ENCODE results near the gene NKX2-3.

Gene NKX2-3

DNA sequence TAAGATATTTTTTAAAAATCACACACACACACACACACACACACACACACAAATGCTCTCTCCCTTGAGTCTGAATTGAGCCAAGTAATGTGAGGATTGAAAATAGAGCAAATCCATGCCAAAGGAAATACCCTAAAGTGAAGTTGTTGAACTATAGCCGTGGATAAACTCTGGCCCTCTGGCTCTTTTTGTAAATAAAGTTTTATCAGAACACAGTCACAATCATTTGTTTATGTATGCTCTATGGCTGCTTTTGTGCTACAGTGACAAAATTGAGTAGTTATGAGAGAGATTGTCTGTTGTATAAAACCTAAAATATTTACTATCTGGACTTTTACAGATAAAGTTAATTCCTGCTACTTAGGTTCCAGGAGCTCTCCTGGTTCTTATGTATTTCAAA, 39.1 kb downstream of the NKX2-3 start (continued):
- TF ChIP-seq EGR2 (tag by site-specific recombination; IDR thresholded peaks at IDR 0.05; ENCODE audit: low read depth) (no peak), ZNF274 (IDR thresholded peaks at IDR 0.05; ENCODE audit: low read length) (no peak), ZNF274 (tag by site-specific recombination; IDR thresholded peaks at IDR 0.05; ENCODE audit: borderline replicate concordance) (no peak)

DNA sequence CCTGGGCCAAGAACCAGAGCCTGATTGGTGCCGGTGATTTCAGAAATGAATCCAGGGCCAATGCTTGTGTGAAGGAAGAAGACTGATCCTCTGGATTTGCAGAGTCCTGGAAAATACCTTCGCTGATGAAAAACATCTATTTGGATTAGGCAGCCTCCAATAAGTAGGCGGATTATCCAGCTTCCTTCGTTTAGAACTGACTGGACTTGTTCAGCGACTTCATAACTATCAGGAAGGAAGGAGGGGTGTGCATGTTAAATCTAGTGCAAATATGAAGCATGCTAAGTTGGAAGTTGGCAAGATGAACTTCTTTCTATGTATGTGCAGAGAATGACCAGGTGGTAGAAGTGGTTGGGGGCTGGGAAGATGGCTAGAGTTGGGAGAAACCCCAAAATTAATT, 41.0 kb downstream of the NKX2-3 start:
- Histone ChIP-seq H3K4me3 (ENCODE audit: low read depth, low read length) (no peak overlapping the region), H3K36me3 (ENCODE audit: control insufficient read depth in 2 of 2, insufficient read depth in 1 of 2, low read length in 2 of 2) (no peaks in the 10 kb centered on the region), H3K4me1 (ENCODE audit: control insufficient read depth, insufficient read depth, low read length) (no peaks in the 10 kb centered on the region), H3K27ac (ENCODE audit: extremely low read depth, low read depth, low read length) (no peak overlapping the region), H3K9me3 (ENCODE audit: control insufficient read depth, insufficient read depth, low read depth, low read length) (no peaks in the 10 kb centered on the region)
- ChIA-PET CTCF (interaction anchor here (4.5 kb wide), 1 partner anchor 14 kb away, joined by 25 read pairs; no protein-coding TSS in a partner anchor), POLR2A (no interaction called here)
- TF ChIP-seq GLIS2 (tag by site-specific recombination; IDR thresholded peaks at IDR 0.05) (no peak), ZNF10 (tag by site-specific recombination; IDR thresholded peaks at IDR 0.05) (no peak), ZNF610 (tag by site-specific recombination; IDR thresholded peaks at IDR 0.05; ENCODE audit: borderline replicate concordance) (no peak), ZNF777 (tag by site-specific recombination; IDR thresholded peaks at IDR 0.05; ENCODE audit: borderline replicate concordance) (no peak), ZBTB1 (tag by site-specific recombination; IDR thresholded peaks at IDR 0.05) (no peak), ZBTB7A (tag by site-specific recombination; IDR thresholded peaks at IDR 0.05; ENCODE audit: low read depth) (no peak), ZNF175 (tag by site-specific recombination; IDR thresholded peaks at IDR 0.05) (no peak), ZNF174 (tag by site-specific recombination; IDR thresholded peaks at IDR 0.05) (no peak)
- TF ChIP-seq, protein P1, sequence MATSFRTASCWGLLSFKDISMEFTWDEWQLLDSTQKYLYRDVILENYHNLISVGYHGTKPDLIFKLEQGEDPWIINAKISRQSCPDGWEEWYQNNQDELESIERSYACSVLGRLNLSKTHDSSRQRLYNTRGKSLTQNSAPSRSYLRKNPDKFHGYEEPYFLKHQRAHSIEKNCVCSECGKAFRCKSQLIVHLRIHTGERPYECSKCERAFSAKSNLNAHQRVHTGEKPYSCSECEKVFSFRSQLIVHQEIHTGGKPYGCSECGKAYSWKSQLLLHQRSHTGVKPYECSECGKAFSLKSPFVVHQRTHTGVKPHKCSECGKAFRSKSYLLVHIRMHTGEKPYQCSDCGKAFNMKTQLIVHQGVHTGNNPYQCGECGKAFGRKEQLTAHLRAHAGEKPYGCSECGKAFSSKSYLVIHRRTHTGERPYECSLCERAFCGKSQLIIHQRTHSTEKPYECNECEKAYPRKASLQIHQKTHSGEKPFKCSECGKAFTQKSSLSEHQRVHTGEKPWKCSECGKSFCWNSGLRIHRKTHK (tag by site-specific recombination; IDR thresholded peaks at IDR 0.05): no peak

DNA sequence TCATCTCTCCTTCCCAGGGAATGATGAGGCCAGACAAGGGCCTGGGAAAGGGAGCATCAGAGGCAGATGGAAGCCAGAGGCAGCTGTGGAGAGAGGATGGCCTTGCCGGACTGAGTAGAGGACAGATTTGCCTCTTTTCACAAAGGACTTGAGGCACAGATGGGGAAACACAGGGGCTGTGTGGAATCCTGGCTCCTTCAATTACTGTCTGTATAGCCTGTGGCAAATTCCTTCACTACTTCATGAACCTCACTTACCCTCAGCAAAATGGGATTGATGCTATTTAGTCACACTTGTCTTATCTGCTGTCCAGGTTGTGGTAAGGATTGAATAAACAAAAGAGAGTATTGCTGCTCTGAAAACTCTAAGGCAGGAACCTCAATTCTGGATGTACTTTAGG, 47.2 kb downstream of the NKX2-3 start:
- Histone ChIP-seq H3K27ac (ENCODE audit: extremely low read depth, low read depth, low read length) (no peak overlapping the region), H3K9me3 (ENCODE audit: control insufficient read depth, insufficient read depth, low read depth, low read length) (no peaks in the 10 kb centered on the region), H3K4me3 (ENCODE audit: low read depth, low read length) (no peak overlapping the region), H3K4me1 (ENCODE audit: control insufficient read depth, insufficient read depth, low read length) (no peaks in the 10 kb centered on the region), H3K36me3 (ENCODE audit: control insufficient read depth in 2 of 2, insufficient read depth in 1 of 2, low read length in 2 of 2) (no peaks in the 10 kb centered on the region)
- ChIA-PET POLR2A (no interaction called here), CTCF (interaction anchor here (0.6 to 1.7 kb wide), 5 partner anchors 10 to 815 kb away, joined by 3 to 7 read pairs (median 6); no protein-coding TSS in a partner anchor)
- no peak for TF ChIP-seq KLF16 (tag by site-specific recombination; IDR thresholded peaks at IDR 0.05)
- no peak for TF ChIP-seq ZNF501 (tag by site-specific recombination; IDR thresholded peaks at IDR 0.05)
- TF ChIP-seq ZNF707 (tag by site-specific recombination; IDR thresholded peaks at IDR 0.05): no peak
- TF ChIP-seq ZNF561 (tag by site-specific recombination; IDR thresholded peaks at IDR 0.05; ENCODE audit: borderline replicate concordance): no peak
- TF ChIP-seq, protein P2, sequence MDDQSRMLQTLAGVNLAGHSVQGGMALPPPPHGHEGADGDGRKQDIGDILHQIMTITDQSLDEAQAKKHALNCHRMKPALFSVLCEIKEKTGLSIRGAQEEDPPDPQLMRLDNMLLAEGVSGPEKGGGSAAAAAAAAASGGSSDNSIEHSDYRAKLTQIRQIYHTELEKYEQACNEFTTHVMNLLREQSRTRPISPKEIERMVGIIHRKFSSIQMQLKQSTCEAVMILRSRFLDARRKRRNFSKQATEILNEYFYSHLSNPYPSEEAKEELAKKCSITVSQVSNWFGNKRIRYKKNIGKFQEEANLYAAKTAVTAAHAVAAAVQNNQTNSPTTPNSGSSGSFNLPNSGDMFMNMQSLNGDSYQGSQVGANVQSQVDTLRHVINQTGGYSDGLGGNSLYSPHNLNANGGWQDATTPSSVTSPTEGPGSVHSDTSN (CRISPR knock-in tag; IDR thresholded peaks at IDR 0.05): no peak
- TF ChIP-seq, protein P3, sequence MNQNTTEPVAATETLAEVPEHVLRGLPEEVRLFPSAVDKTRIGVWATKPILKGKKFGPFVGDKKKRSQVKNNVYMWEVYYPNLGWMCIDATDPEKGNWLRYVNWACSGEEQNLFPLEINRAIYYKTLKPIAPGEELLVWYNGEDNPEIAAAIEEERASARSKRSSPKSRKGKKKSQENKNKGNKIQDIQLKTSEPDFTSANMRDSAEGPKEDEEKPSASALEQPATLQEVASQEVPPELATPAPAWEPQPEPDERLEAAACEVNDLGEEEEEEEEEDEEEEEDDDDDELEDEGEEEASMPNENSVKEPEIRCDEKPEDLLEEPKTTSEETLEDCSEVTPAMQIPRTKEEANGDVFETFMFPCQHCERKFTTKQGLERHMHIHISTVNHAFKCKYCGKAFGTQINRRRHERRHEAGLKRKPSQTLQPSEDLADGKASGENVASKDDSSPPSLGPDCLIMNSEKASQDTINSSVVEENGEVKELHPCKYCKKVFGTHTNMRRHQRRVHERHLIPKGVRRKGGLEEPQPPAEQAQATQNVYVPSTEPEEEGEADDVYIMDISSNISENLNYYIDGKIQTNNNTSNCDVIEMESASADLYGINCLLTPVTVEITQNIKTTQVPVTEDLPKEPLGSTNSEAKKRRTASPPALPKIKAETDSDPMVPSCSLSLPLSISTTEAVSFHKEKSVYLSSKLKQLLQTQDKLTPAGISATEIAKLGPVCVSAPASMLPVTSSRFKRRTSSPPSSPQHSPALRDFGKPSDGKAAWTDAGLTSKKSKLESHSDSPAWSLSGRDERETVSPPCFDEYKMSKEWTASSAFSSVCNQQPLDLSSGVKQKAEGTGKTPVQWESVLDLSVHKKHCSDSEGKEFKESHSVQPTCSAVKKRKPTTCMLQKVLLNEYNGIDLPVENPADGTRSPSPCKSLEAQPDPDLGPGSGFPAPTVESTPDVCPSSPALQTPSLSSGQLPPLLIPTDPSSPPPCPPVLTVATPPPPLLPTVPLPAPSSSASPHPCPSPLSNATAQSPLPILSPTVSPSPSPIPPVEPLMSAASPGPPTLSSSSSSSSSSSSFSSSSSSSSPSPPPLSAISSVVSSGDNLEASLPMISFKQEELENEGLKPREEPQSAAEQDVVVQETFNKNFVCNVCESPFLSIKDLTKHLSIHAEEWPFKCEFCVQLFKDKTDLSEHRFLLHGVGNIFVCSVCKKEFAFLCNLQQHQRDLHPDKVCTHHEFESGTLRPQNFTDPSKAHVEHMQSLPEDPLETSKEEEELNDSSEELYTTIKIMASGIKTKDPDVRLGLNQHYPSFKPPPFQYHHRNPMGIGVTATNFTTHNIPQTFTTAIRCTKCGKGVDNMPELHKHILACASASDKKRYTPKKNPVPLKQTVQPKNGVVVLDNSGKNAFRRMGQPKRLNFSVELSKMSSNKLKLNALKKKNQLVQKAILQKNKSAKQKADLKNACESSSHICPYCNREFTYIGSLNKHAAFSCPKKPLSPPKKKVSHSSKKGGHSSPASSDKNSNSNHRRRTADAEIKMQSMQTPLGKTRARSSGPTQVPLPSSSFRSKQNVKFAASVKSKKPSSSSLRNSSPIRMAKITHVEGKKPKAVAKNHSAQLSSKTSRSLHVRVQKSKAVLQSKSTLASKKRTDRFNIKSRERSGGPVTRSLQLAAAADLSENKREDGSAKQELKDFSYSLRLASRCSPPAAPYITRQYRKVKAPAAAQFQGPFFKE (tag by site-specific recombination; IDR thresholded peaks at IDR 0.05; ENCODE audit: borderline replicate concordance): no peak
- no peak for TF ChIP-seq ZBTB48 (tag by site-specific recombination; IDR thresholded peaks at IDR 0.05)
- TF ChIP-seq ZNF23 (tag by site-specific recombination; IDR thresholded peaks at IDR 0.05; ENCODE audit: borderline replicate concordance): no peak
- TF ChIP-seq, protein P4, sequence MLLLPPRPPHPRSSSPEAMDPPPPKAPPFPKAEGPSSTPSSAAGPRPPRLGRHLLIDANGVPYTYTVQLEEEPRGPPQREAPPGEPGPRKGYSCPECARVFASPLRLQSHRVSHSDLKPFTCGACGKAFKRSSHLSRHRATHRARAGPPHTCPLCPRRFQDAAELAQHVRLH (tag by site-specific recombination; IDR thresholded peaks at IDR 0.05): no peak
- TF ChIP-seq ZNF157 (tag by site-specific recombination; IDR thresholded peaks at IDR 0.05): no peak
- TF ChIP-seq, protein P5, sequence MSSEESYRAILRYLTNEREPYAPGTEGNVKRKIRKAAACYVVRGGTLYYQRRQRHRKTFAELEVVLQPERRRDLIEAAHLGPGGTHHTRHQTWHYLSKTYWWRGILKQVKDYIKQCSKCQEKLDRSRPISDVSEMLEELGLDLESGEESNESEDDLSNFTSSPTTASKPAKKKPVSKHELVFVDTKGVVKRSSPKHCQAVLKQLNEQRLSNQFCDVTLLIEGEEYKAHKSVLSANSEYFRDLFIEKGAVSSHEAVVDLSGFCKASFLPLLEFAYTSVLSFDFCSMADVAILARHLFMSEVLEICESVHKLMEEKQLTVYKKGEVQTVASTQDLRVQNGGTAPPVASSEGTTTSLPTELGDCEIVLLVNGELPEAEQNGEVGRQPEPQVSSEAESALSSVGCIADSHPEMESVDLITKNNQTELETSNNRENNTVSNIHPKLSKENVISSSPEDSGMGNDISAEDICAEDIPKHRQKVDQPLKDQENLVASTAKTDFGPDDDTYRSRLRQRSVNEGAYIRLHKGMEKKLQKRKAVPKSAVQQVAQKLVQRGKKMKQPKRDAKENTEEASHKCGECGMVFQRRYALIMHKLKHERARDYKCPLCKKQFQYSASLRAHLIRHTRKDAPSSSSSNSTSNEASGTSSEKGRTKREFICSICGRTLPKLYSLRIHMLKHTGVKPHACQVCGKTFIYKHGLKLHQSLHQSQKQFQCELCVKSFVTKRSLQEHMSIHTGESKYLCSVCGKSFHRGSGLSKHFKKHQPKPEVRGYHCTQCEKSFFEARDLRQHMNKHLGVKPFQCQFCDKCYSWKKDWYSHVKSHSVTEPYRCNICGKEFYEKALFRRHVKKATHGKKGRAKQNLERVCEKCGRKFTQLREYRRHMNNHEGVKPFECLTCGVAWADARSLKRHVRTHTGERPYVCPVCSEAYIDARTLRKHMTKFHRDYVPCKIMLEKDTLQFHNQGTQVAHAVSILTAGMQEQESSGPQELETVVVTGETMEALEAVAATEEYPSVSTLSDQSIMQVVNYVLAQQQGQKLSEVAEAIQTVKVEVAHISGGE (tag by site-specific recombination; conservative IDR thresholded peaks at IDR 0.05; ENCODE audit: low read depth): no peak
